SK-N-DZ (cell line): ENCODE measurements around the gene DLX2.

Source experiments
- DNase-seq: peaks from one replicate; pipeline ENCODE4 v3.0.0-alpha.2; 2015; ENCODE audit warnings: low spot score

The DLX2 gene

DNA sequence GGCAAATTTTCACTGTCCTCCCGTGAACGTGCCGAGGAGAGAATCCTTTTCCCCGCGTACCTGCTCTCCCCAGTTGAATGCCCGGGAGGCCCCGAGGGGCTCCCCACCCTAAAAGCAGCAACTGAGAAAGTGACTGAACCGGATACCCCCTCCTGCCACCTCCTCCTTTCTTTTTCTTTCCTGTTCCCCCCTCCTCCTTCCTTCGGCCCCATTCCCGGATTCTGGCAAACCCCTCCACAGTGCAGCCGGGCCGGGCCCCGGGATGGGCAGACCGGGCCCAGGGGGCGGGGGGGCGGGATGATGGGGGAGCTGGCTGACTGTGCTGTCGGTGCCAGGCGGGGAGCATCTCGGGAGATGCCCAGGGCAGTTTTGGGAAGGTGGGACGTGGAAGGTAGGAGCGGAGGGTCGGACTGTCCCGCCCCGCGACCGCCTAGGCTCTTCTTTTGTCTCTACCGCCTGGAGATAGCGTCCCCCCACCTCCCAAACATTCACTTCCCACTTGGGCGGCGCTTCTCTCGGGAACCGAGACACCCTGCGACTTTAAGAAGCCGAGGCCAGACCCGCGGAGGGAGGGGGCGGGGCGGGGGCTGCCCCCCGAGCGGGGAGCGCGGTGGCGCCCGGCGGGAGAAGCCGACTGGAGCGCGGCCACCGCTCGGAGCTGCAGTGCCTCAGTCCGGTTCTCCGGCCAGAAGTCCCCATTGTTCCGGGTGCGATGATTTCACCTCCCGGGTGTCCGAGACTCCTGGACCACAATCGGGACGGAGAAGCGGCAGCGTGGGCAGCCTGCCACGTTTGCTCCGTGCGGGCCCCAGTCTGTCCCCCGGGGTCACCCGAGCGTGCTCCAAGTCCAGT is 8.2 kb downstream of the DLX2 start:
- DNase-seq: no peak

DNA sequence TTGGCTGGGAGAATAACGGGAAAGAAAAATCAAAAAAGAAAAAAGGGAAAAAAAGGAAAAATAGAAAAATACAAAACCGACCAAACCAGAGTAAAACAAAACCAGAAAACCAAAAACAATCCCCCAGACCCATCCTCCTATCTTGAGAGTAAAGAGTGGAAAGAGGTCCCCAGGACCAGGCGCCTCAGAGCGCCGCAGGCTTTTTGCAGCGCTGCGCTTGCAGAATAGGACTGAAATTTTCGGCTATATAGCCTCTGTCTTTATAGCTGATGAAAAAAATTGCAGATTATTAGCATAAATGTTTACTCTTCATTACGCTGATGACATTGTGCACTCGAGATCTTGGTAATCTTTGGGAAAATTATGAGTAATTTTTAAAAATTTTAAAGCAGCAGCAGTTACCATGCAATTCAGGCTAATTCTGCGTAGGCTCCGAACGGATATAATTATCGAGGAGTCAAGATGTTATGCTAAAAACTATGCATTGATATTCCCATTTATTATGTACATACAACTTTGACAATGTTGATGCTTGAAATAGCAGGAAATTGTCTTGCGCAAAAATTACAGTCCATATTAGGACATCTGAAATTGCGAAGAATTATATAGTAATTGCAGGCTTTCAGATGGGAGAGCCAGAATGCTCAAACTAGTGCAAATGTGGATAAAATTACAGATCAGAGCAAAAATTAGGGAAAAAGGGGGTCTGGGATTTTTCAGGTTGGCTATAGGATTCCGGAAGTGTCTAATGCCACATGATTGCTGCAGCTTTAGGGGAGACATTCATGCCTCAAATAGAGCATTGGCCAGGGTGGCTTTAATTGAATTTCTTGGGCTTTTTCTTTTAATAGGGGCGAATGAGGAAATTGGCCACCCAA is 9.0 kb downstream of the DLX2 start:
- DNase-seq: no peak

DNA sequence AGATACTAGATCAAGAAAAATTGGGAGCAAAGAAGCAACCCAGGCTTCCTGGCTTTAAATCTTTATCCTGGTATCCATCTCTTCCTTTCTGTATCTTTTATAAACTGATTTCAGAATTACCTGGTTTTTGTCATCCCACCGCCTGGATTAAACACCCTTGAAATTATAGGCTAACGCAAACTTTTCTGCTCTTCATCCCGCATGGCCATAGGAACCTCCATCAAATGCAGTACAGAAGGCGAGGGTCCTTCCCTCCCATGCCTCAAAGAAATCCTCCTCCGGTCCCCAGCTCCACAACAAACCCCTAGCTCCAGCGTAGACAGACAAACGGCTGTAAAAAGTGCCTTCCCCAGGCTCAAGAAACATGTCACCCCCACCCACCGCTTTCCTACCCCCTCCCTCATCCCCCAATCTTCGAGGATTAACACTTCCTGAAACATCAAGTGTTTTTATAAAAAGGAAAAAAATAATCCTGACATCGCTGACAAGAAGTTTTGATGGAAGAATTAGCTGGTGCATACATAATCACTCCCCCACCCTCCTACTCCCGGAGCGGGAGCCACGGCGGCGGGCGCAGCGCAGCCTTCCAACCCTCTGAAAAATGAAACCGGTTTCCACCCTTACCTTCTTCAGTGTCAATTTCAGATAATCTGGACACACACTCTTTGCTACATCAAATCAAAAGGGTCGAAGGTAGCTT is 9.8 kb downstream of the DLX2 start:
- no peak for DNase-seq

DNA sequence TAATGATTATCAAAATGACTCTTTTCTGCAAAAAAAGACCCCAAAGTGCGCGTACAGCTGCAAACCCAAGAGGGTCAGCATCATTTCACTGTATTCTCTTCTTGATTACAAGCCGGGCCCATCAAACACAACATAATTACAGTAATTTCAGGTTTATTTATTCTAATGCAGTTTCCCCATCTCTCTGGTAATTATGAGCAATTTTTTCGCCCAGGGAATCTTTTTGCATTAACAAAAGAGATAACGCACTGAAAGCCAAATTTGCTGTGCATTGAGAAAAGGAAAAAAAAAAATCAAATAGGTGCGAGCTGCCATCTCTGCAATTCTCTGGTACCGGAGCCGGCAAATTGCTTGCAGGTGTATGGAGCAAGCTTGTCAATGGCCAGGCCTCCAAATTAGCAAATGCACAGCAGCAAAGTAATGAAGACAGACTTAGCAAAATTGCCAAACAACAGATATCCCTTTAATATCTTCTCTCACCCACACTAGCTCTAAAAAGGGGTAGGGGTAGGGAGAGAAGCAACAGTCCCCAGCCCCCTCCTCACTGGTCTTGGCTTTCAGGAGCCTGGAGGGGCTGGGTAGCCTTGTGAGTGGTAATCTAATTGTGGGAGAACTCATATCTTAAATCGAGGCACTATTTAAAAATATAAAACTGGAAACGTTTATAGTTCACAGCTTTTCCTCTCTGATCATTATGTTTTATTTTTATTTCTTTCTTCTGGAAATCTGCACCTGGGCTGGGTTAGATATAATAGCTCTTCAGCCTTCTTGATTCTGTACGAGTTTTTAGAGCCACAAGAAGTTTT is 10.7 kb downstream of the DLX2 start:
- DNase-seq: no peak

DNA sequence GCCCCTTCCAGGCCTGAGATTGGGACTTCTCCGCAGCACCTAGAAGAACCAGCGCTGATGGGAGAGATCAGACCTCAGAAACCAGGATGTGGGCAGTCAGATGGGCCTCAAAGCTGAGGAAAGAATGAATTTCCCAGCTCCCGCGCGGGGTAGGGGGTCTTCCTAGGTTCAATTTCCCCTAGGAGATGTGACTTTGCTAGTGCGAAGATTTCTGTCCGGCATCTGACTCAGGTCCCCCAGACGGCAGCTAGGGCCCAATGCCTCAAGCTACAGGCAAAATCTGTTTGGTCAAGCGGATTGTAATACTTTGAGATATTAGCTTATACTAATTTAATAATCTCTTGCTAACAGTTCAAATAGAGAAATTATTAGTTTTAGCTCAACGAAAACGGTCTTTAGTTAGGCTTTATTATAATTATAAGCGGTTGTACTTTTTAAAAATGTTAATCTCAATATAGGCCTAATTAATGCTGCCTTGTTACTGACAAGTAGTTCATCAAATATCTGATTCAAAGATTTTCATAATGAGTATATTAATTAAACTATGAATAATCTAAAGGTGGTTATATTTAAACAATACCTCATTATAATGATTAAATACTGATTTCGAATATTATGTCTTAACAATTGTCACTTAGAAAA is 11.6 kb downstream of the DLX2 start:
- no peak for DNase-seq

DNA sequence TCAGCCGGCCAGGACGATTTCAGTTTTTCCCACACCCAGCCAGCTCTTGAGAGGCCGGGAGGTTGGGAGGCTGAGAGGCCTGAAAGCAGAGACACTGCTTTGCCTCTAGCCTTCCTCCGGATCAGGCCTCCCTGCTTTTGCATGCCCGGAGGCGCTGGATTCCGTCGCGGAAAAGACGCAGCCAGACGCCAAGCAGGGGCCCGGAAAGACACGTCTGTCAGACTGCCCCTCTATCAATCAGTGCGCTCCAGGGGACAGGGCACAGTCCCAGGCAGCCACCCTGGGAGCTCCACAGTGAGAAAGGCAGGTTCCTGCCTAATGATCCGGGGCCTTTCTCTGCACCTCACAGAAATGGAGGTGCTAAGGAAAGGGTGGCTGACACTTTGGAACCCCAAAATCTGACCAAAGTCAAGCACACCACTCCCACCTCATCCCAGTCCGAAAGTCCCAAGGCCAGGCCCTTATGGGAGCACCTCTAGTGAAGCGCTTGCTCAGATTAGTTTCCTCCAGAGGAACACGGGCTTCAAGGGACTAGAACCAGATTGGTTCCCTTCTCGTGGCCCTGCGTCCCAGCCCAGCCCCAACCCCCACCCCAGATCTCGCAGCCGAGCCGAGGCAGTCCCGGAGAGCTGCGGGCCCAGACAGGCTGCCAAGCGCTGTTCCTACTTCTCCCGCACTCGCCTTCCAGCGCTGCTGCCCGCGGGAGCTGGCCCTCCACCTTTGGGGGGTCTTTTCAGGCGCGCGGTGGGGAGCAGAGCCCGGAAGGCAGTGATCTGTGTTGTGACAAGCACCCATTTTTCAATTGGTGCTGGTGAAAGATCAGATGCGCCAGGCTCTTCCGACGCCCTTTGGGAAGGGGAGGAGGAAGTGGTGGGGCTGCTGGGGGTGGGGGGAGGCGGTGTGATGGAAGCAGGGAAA is 12.4 kb downstream of the DLX2 start:
- no peak for DNase-seq

DNA sequence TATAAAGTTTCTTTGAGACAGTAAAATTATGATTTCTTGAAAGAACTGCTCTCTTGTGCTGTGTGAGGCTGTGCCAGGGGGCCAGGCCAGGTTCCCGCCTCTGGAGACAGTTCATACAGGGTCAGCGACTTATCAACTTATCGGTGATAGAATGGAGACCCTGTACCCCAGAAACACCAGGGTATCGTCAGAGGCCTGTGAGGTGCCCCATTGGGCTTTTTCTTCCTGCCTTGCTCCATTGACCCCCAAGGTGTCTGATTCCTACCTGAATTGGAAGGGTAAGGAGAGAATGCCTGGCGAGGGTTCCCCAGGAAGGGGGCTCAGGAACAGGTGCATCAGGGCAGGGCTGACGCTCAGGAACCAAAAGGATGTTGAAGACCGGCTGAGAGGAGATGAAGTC is 13.1 kb downstream of the DLX2 start:
- no peak for DNase-seq

DNA sequence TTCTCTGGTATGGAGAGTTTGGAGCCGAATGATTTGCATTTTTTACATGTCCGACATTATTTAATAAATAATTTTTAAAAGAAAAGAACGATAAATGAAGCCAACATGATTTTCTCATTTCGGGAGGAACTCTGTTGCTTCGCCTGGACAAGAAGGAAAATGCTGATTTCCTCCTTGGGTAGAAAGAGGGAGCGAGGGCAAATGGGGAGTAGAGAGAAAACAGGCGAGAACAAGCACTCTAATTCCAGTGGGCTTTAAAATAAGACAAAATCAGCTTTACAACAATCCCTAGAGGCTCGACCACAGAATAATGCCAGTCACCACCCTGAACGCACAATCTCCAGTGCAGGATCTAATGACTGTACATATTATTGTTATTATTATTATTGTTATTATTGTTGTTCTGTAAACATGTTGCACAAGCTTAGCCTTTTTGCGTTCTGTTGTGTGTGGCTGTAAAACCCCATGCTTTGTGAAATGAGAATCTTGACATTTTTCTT is 13.6 kb downstream of the DLX2 start:
- no peak for DNase-seq

DNA sequence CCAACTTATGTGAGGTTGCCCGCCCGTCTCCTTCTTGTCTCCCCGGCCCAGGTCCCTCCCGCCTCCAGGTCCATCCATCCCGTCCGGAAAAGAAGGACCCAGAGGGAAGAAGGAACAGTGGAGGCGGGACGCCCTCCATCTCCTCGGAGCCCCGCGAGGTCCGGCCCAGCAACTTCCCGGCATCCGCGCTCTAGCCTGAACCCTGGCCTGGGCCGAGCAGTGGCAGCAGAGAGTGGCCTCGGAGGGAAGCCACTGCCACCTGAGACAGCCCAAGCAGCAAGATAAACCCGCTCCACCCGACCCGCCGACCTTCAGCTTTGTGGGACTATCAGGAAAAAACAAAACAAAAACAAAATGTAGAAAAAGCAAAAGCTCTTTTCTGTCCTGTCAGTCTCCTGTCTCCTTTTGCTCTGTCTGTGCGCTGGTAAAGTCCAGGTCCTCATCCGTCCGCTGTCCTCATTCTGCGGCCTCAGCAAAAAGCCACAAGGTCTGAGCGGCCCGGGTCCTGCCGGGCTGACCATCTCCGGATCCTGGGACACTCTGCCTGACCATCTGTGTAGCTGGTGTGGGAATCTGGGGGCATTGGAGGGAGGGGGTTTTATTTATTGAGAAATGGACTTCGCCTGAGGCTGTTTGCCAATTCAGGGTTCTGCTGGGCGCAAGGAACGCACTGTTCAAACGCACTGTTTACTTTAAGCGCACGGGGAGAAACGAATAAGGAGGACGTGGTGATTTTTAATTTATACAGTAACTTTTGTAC is 14.3 kb downstream of the DLX2 start:
- DNase-seq: no peak

DNA sequence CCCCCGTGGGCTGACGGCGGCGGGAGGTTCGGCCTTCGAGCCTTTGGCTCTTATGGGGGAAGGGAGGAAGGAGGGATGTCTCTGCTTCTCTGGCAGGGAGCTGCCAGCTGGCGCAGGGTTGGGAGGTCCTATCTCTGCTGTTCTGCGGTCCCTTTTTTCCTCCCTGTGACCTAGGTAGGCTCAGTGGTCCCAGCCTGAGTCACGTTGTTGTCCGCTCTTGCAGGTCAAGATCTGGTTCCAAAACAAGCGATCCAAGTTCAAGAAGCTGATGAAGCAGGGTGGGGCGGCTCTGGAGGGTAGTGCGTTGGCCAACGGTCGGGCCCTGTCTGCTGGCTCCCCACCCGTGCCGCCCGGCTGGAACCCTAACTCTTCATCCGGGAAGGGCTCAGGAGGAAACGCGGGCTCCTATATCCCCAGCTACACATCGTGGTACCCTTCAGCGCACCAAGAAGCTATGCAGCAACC is 14.9 kb downstream of the DLX2 start:
- DNase-seq: no peak

DNA sequence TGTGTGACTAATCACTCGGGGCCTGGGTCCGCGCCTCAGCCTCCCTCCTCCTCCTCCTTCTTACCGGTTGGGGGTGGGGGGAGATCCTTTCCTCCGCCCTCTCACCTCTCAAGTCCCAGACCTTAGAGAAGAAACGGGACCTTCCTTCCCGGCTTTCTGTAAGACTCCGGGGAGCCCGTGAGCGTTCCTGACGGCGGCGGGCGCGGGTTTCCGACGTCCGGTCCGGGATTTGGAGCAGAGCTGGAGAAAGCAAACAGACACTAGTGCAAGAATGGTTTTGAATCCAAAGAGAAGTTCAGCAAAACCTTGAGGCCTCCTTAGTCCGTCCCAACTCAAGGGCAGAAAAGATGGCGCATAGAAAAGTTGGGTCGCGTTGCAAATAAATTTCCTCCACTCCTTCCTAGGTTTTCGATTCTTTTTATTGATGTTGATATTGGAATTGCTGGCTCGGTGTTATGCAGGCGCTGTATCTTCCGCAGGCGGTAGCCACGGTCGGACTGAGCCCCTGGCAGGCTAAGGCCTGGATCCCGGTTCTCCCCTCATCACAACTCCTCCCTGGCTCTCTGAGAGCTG is 15.4 kb downstream of the DLX2 start:
- no peak for DNase-seq

DNA sequence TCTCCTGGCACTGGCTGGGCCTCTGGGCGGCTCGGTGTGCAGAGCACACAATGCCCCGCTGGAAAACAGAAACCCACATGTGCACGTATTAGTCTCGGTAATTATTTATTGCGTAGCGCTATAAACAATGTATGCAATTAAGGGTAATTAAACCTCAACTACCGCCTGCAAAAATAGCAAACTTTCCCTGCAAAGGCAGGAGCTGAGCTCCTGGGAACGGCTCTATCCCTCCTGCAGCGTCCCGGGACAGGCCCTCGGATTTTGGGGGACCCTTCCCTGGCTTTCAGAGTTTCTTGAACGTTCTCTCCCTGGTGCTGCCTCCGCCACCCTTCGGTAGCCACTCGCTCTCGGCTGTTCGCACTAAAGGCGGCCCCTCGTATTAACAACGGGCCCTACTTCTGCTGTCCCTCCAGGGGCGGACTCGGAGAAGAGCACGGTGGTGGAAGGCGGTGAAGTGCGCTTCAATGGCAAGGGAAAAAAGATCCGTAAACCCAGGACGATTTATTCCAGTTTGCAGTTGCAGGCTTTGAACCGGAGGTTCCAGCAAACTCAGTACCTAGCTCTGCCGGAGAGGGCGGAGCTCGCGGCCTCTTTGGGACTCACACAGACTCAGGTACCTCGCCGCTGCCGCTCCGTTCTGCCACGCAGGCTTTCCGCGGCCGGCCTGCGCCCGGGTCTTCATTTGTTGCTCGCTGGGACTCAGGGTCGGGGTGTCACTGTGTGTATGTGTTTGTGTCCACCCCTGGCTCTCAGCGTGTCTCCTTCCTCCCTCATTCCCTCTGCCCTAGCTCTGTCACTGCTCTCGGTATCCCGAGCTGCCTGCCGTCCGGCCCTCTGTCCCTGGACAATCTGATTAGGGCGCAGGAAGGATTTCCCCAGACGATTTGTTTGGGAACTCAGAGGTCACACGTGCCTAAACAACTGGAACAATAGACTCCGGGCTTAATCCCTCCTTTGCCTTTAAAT is 16.2 kb downstream of the DLX2 start:
- no peak for DNase-seq

DNA sequence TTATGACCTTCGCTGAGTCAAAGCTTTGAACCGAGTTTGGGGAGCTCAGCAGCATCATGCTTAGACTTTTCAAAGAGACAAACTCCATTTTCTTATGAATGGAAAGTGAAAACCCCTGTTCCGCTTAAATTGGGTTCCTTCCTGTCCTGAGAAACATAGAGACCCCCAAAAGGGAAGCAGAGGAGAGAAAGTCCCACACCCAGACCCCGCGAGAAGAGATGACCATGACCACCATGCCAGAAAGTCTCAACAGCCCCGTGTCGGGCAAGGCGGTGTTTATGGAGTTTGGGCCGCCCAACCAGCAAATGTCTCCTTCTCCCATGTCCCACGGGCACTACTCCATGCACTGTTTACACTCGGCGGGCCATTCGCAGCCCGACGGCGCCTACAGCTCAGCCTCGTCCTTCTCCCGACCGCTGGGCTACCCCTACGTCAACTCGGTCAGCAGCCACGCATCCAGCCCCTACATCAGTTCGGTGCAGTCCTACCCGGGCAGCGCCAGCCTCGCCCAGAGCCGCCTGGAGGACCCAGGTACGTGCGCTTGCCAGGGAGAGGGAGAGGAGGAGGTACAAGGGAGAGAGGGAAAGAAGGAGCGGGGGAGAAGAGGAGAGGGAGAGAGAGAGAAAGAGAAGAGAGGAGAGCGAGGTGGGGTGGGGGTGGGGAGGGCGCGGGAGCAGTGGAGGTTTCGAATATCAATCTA is 17.1 kb downstream of the DLX2 start, which contains the start of gene DLX1:
DLX1 (plus strand) TSS at position 48 of the 700 bp plus-strand sequence; CDS start at position 219, 171 bp downstream.
- no peak for DNase-seq

DNA sequence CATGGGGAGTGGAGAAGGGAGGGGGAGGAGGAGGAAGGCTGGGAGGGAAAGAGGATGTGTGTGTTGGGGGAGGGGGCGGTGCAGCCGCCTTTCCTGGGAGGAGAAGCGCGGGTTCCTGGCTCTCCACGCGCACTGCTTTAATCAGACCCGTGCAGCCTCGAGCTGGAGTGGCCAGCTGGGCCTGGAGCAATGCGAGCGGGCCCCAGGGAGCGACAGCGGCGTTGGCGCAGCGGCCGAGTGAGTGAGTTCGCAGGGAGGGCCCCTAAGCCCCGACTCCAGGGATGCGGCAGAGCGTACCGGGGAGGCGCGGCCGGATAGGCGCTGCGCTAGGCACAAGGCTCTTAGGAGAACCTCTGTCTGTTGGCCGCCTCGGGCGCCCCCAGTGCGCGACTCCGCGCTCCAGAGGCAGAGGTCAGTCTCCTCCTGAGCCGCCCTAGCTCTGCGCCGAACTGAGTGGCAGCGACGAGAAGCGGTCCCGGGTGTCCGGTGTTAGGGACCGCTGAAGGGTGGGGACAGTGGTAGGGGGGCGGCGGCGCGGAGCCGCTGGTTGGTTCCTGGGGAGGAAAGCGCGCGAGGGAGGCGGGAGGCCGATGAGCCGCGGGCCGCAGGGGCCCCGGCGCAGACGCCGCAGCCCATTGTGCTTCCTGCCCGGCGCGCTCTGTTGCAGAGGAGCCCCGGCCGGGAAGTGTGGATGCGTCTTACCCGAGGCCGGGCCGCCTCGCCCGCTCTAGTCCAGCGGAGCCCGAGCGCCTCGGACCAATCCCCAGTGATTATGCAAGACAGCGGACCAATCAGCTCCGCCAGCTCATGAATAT is 17.8 kb downstream of the DLX2 start:
- peak; percentile 89 for DNase-seq

DNA sequence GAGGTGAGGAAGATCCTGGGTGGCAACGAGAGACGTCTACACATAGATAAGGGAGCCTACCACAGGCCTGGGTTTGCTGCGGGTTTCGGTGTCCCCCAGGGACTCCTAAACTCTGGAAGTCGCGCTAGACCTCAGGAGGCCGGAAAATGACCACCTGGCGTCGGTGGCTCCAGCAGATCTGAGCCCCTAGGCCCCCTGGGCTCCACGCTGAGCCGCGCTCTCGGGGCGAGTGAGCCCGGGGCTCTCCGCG is 18.4 kb downstream of the DLX2 start:
- no peak for DNase-seq
